HepG2 (cell line): ENCODE data around the gene SNX11. TPM values are rescaled to one million over a fixed set of nuclear protein-coding genes. Genes with fewer than 3 reads are reported as not detected.

Source experiments
- ELF4 ChIP-seq: sonication (generic); formaldehyde crosslinking; IDR thresholded peaks from 2 replicates; pipeline ENCODE4 v1.5.0; 2020; ENCODE audit warnings: missing genetic modification reagents, mild to moderate bottlenecking, moderate library complexity, borderline replicate concordance
- HIVEP1 ChIP-seq: sonication (generic); formaldehyde crosslinking; IDR thresholded peaks from 2 replicates; pipeline ENCODE4 v1.4.0; 2020; ENCODE audit warnings: mild to moderate bottlenecking, missing genetic modification reagents
- JUN ChIP-seq: sonication (generic); formaldehyde crosslinking; IDR thresholded peaks from 2 replicates; pipeline ENCODE4 v1.4.0; 2020; ENCODE audit warnings: mild to moderate bottlenecking, missing genetic modification reagents
- PCBP2 ChIP-seq: fragments of 200-400 bp; formaldehyde crosslinking; optimal IDR thresholded peaks from 2 replicates; pipeline ENCODE3; 2018; ENCODE audit warnings: low read length, low read depth; ENCODE audit not compliant: poor library complexity, severe bottlenecking
- TCF12 ChIP-seq, 2 experiments: fragments of 450-650 bp in 1 of 2; sonication (generic) in 1 of 2; formaldehyde crosslinking in 1 of 2; IDR thresholded peaks; 2 replicates each; pipeline versions ENCODE4 v1.6.1 to v1.8.0; 2017 to 2022; ENCODE audit warnings: antibody characterized with exemption in 1 of 2, mild to moderate bottlenecking in 1 of 2, missing genetic modification reagents in 1 of 2, moderate library complexity in 1 of 2
- ZNF572 ChIP-seq: sonication (generic); formaldehyde crosslinking; IDR thresholded peaks from 2 replicates; pipeline ENCODE4 v1.5.1; 2020; ENCODE audit warnings: mild to moderate bottlenecking, missing genetic modification reagents
- polyA plus RNA-seq, 8 experiments: library from polyadenylated mRNA; depleted of rRNA in 3 of 8; stranded (reverse) in 7 of 8; unstranded in 1 of 8; fragments of >200 nt; fragmentation: Illumina TruSeq in 4 of 8; extraction: Trizol in 4 of 8; gene quantifications; 2 replicates each; pipeline versions ENCODE4 v1.2.1 to v1.2.3, GENCODE V29; 2011 to 2016; ENCODE audit warnings: low read depth in 4 of 8, missing spikeins in 1 of 8, mixed read lengths in 1 of 8; ENCODE audit not compliant: insufficient read depth in 1 of 8
- total RNA-seq, 5 experiments: library from RNA; depleted of rRNA; stranded (reverse); fragments of >200 nt; fragmentation: Illumina TruSeq; extraction: Trizol; gene quantifications; 2 replicates each; pipeline ENCODE4 v1.2.3, GENCODE V29; 2016; ENCODE audit warnings: low read depth in 1 of 5
- TF ChIP-seq, protein P1 (sequence below): IDR thresholded peaks from 2 replicates; pipeline ENCODE4 v1.6.1; 2016
- TF ChIP-seq, protein P2 (sequence below): sonication (generic); formaldehyde crosslinking; conservative IDR thresholded peaks from 2 replicates; pipeline ENCODE4 v1.4.0; 2020; ENCODE audit warnings: missing genetic modification reagents
- TF ChIP-seq, protein P3 (sequence below), 2 experiments: sonication (generic) in 1 of 2; formaldehyde crosslinking in 1 of 2; IDR thresholded peaks; 2 replicates each; pipeline versions ENCODE4 v1.4.0 to v1.6.1; 2018 to 2020; ENCODE audit warnings: missing genetic modification reagents in 2 of 2, borderline replicate concordance in 1 of 2, low read depth in 1 of 2, mild to moderate bottlenecking in 1 of 2, missing biosample characterization in 1 of 2
- TF ChIP-seq, protein P4 (sequence below): sonication (generic); formaldehyde crosslinking; IDR thresholded peaks from 2 replicates; pipeline ENCODE4 v1.5.0; 2020; ENCODE audit warnings: mild to moderate bottlenecking, missing genetic modification reagents
- TF ChIP-seq, protein P5 (sequence below): sonication (generic); formaldehyde crosslinking; IDR thresholded peaks from 2 replicates; pipeline ENCODE4 v1.5.0; 2020; ENCODE audit warnings: missing genetic modification reagents
- TF ChIP-seq, protein P6 (sequence below): sonication (generic); formaldehyde crosslinking; IDR thresholded peaks from 2 replicates; pipeline ENCODE4 v1.4.0; 2020; ENCODE audit warnings: missing genetic modification reagents
- TF ChIP-seq, protein P7 (sequence below): sonication (generic); formaldehyde crosslinking; conservative IDR thresholded peaks from 2 replicates; pipeline ENCODE4 v1.4.0; 2020; ENCODE audit warnings: missing genetic modification reagents
- TF ChIP-seq, protein P8 (sequence below): sonication (generic); formaldehyde crosslinking; IDR thresholded peaks from 2 replicates; pipeline ENCODE4 v1.5.0; 2020; ENCODE audit warnings: missing genetic modification reagents, mild to moderate bottlenecking, borderline replicate concordance

SNX11 gene
- total and polyA plus RNA-seq, 2 of the 13 experiments (the other 11 are each of a cell fraction or from before 2014, with no cell fraction given), result 12.9 to 14.0 TPM

DNA sequence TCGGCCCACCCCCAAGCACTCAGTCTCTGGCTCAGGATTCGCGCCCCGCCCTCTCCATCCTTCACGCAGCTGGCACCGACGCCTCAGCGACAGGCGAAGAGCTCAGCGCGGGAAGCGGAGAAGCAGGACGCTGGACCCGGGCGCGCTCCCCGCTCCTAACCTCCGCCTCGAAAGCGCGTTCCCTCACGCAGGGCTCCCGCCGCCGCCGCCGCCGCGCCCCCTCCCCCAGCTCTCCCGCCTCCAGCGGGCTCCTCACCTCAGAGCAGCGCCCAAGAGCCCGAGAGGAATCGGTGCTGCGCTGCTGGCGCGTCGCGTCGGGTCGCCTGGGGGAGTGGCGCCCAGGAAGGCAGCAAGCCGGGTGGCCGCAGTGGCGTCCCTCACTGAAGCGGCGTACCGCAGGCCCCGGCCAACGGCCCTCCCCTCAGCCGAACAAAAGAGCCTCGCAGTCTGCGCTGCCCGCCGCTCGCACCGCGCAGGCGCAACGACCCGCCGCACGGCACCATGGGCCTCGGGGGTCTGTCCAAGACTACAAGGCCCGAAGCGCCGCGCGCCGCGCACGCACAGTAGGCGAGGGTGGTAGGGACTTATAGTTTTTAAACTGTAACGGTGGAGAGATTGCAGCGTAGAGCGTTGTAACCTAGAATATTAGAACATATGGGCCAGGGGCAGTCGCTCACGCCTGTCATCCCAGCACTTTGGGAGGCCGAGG, 6.4 kb upstream of the SNX11 start, which contains the start of gene CBX1 (continued):
- TF ChIP-seq, protein P1, sequence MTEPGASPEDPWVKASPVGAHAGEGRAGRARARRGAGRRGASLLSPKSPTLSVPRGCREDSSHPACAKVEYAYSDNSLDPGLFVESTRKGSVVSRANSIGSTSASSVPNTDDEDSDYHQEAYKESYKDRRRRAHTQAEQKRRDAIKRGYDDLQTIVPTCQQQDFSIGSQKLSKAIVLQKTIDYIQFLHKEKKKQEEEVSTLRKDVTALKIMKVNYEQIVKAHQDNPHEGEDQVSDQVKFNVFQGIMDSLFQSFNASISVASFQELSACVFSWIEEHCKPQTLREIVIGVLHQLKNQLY (CRISPR knock-in tag), result no peak; the same call in 1 of the 2 replicates
- no peak; the same call in 1 of the 2 replicates for TF ChIP-seq ZNF572 (CRISPR knock-in tag)
- TF ChIP-seq, protein P2, sequence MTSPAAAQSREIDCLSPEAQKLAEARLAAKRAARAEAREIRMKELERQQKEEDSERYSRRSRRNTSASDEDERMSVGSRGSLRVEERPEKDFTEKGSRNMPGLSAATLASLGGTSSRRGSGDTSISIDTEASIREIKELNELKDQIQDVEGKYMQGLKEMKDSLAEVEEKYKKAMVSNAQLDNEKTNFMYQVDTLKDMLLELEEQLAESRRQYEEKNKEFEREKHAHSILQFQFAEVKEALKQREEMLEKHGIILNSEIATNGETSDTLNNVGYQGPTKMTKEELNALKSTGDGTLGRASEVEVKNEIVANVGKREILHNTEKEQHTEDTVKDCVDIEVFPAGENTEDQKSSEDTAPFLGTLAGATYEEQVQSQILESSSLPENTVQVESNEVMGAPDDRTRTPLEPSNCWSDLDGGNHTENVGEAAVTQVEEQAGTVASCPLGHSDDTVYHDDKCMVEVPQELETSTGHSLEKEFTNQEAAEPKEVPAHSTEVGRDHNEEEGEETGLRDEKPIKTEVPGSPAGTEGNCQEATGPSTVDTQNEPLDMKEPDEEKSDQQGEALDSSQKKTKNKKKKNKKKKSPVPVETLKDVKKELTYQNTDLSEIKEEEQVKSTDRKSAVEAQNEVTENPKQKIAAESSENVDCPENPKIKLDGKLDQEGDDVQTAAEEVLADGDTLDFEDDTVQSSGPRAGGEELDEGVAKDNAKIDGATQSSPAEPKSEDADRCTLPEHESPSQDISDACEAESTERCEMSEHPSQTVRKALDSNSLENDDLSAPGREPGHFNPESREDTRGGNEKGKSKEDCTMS (CRISPR knock-in tag), result no peak
- TF ChIP-seq, protein P3, sequence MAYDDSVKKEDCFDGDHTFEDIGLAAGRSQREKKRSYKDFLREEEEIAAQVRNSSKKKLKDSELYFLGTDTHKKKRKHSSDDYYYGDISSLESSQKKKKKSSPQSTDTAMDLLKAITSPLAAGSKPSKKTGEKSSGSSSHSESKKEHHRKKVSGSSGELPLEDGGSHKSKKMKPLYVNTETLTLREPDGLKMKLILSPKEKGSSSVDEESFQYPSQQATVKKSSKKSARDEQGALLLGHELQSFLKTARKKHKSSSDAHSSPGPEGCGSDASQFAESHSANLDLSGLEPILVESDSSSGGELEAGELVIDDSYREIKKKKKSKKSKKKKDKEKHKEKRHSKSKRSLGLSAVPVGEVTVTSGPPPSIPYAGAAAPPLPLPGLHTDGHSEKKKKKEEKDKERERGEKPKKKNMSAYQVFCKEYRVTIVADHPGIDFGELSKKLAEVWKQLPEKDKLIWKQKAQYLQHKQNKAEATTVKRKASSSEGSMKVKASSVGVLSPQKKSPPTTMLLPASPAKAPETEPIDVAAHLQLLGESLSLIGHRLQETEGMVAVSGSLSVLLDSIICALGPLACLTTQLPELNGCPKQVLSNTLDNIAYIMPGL (CRISPR knock-in tag; IDR thresholded peaks at IDR 0.05; ENCODE audit: borderline replicate concordance in 1 of 2, low read depth in 1 of 2), result peak; percentile 82 to 94
- TF ChIP-seq JUN (CRISPR knock-in tag), result no peak; the same call in 1 of the 2 replicates
- no peak for TF ChIP-seq PCBP2
- TF ChIP-seq, protein P4, sequence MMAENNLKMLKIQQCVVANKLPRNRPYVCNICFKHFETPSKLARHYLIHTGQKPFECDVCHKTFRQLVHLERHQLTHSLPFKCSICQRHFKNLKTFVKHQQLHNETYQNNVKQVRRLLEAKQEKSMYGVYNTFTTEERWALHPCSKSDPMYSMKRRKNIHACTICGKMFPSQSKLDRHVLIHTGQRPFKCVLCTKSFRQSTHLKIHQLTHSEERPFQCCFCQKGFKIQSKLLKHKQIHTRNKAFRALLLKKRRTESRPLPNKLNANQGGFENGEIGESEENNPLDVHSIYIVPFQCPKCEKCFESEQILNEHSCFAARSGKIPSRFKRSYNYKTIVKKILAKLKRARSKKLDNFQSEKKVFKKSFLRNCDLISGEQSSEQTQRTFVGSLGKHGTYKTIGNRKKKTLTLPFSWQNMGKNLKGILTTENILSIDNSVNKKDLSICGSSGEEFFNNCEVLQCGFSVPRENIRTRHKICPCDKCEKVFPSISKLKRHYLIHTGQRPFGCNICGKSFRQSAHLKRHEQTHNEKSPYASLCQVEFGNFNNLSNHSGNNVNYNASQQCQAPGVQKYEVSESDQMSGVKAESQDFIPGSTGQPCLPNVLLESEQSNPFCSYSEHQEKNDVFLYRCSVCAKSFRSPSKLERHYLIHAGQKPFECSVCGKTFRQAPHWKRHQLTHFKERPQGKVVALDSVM (CRISPR knock-in tag), result 0 out of 2 replicates have a peak, but pooled peaks have one; percentile 48
- TF ChIP-seq HIVEP1 (CRISPR knock-in tag), result peak; percentile 92
- TF ChIP-seq ELF4 (CRISPR knock-in tag), result no peak
- TF ChIP-seq, protein P5, sequence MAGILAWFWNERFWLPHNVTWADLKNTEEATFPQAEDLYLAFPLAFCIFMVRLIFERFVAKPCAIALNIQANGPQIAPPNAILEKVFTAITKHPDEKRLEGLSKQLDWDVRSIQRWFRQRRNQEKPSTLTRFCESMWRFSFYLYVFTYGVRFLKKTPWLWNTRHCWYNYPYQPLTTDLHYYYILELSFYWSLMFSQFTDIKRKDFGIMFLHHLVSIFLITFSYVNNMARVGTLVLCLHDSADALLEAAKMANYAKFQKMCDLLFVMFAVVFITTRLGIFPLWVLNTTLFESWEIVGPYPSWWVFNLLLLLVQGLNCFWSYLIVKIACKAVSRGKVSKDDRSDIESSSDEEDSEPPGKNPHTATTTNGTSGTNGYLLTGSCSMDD (CRISPR knock-in tag), result no peak
- TF ChIP-seq TCF12 (IDR thresholded peaks at IDR 0.05), result no peak
- no peak; the same call in 1 of the 2 replicates for TF ChIP-seq TCF12 (CRISPR knock-in tag; IDR thresholded peaks at IDR 0.05)
- TF ChIP-seq, protein P6, sequence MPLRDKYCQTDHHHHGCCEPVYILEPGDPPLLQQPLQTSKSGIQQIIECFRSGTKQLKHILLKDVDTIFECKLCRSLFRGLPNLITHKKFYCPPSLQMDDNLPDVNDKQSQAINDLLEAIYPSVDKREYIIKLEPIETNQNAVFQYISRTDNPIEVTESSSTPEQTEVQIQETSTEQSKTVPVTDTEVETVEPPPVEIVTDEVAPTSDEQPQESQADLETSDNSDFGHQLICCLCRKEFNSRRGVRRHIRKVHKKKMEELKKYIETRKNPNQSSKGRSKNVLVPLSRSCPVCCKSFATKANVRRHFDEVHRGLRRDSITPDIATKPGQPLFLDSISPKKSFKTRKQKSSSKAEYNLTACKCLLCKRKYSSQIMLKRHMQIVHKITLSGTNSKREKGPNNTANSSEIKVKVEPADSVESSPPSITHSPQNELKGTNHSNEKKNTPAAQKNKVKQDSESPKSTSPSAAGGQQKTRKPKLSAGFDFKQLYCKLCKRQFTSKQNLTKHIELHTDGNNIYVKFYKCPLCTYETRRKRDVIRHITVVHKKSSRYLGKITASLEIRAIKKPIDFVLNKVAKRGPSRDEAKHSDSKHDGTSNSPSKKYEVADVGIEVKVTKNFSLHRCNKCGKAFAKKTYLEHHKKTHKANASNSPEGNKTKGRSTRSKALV (CRISPR knock-in tag), result peak; percentile 92
- TF ChIP-seq, protein P7, sequence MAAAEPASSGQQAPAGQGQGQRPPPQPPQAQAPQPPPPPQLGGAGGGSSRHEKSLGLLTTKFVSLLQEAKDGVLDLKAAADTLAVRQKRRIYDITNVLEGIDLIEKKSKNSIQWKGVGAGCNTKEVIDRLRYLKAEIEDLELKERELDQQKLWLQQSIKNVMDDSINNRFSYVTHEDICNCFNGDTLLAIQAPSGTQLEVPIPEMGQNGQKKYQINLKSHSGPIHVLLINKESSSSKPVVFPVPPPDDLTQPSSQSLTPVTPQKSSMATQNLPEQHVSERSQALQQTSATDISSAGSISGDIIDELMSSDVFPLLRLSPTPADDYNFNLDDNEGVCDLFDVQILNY (CRISPR knock-in tag), result peak; percentile 79
- TF ChIP-seq, protein P8, sequence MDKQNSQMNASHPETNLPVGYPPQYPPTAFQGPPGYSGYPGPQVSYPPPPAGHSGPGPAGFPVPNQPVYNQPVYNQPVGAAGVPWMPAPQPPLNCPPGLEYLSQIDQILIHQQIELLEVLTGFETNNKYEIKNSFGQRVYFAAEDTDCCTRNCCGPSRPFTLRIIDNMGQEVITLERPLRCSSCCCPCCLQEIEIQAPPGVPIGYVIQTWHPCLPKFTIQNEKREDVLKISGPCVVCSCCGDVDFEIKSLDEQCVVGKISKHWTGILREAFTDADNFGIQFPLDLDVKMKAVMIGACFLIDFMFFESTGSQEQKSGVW, result no peak
